Adrenal gland (tissue), 5 donors: ENCODE measurements around the gene HSD11B2.

Experiments used
- CTCF ChIP-seq, 6 experiments: fragments of 450-650 bp in 4 of 6; fragments of 200-600 bp in 2 of 6; sonication (generic) in 1 of 6; IDR thresholded peaks; 1 replicate in 5 of 6; 2 replicates in 1 of 6; pipeline versions ENCODE4 v1.5.1 to v1.8.0; 2016 to 2021; ENCODE audit warnings: antibody characterized with exemption in 6 of 6, mild to moderate bottlenecking in 2 of 6, moderate library complexity in 1 of 6
- POLR2A ChIP-seq, 2 donors: fragments of 450-650 bp; IDR thresholded peaks; one replicate each; pipeline ENCODE4 v1.6.1; 2017; ENCODE audit warnings: antibody characterized with exemption in 2 of 2, mild to moderate bottlenecking in 2 of 2, moderate library complexity in 1 of 2
- donor health status: DM: no; HTN: no; CAD: no.

GRCh38 chr16:67445913-67446907, 15.3 kb downstream of the HSD11B2 start:
- TF ChIP-seq POLR2A (IDR thresholded peaks at IDR 0.05) (no peak), CTCF (IDR thresholded peaks at IDR 0.05) (peak in 1 of 6 experiments; percentile 0)
